Measurements from ENCODE around the gene IFFO2.

Gene IFFO2

DNA sequence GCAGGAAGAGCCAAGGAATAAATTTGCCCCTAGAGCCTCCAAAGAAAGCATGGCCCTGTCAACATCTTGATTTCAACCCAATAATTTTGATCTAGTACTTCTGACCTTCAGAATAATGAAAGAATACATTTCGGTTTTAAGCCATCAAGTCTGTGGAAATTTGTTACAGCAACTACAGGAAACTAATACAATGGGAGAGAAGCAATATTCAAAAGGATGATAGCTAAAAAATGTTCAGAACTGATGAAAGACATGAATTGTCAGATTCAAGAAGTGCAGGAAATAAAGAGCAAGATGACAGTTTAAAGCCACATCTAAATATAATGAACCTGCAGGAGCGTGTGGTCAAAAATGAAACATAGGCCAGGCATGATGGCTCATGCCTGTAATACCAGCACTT lies 24.8 kb upstream of the IFFO2 start:
- TF ChIP-seq, protein P1, sequence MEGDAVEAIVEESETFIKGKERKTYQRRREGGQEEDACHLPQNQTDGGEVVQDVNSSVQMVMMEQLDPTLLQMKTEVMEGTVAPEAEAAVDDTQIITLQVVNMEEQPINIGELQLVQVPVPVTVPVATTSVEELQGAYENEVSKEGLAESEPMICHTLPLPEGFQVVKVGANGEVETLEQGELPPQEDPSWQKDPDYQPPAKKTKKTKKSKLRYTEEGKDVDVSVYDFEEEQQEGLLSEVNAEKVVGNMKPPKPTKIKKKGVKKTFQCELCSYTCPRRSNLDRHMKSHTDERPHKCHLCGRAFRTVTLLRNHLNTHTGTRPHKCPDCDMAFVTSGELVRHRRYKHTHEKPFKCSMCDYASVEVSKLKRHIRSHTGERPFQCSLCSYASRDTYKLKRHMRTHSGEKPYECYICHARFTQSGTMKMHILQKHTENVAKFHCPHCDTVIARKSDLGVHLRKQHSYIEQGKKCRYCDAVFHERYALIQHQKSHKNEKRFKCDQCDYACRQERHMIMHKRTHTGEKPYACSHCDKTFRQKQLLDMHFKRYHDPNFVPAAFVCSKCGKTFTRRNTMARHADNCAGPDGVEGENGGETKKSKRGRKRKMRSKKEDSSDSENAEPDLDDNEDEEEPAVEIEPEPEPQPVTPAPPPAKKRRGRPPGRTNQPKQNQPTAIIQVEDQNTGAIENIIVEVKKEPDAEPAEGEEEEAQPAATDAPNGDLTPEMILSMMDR (IDR thresholded peaks at IDR 0.05; ENCODE audit: insufficient read depth, low read depth, low read length, missing control alignments), result no peak
- no peak overlapping the region for H3K4me3 ChIP-seq (ENCODE audit: low read depth, low read length)
- DNase-seq (ENCODE audit: low read depth), result no peak

DNA sequence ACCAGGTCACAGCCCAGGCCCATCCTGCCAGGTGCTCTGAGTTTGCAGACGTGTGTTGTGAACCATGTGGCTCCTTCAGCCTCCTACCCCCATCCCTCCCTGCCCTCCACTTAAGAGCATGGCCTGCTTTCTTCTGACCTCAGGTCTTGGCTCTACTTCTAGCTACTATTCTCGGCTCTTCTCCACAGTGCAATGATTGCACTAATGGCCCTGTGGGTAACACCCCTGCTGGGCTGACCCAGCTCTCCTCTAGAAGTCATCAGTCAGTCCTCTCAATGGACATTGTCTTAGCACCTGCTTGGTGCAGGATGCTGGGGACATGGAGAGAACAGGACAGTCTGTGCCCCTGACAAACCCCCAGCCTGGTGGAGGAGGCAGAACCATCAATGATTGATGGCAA lies 22.2 kb upstream of the IFFO2 start:
- no peak for DNase-seq (ENCODE audit: low read depth)
- H3K4me3 ChIP-seq (ENCODE audit: low read depth, low read length), result no peak overlapping the region
- TF ChIP-seq, protein P1 (IDR thresholded peaks at IDR 0.05; ENCODE audit: insufficient read depth, low read depth, low read length, missing control alignments), result no peak

DNA sequence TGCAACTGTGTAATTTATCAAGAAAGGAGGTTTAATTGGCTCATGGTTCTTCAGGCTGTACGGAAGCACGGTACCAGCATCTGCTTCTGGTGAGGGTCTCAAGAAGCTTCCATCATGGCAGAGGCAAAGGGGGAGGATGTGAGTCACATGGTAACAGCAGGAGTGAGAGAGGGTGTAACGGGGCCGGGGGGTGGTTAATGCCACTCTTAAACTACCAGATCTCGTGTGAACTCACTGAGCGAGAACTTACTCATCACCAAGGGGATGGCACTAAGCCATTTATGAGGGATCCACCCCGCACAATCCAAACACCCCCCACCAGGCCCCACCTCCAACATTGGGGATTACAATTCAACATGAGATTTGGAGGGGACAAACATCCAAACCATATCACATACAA lies 21.0 kb upstream of the IFFO2 start:
- TF ChIP-seq, protein P1 (IDR thresholded peaks at IDR 0.05; ENCODE audit: insufficient read depth, low read depth, low read length, missing control alignments), result no peak
- no peak for DNase-seq (ENCODE audit: low read depth)
- H3K4me3 ChIP-seq (ENCODE audit: low read depth, low read length), result no peak overlapping the region

DNA sequence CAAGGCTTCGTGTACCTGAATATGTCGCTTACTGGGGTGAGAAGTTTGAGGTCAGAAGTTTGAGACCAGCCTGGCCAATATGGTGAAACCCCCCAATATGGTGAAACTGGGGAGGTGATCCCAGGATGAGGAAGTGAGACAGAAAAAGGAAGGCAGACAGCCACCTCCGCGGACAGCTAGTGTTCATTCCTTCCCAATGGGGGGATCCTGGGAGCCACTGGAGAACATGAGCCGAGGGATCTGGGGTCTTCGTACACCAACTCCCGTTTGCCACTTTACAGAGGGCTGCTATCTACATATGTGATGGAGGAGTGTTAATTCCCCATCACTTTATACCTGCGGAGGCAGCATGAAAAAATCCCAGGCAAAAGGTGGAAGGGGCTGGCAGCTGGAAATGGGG lies 19.6 kb upstream of the IFFO2 start:
- DNase-seq (ENCODE audit: low read depth), result no peak
- TF ChIP-seq, protein P1 (IDR thresholded peaks at IDR 0.05; ENCODE audit: insufficient read depth, low read depth, low read length, missing control alignments), result no peak

DNA sequence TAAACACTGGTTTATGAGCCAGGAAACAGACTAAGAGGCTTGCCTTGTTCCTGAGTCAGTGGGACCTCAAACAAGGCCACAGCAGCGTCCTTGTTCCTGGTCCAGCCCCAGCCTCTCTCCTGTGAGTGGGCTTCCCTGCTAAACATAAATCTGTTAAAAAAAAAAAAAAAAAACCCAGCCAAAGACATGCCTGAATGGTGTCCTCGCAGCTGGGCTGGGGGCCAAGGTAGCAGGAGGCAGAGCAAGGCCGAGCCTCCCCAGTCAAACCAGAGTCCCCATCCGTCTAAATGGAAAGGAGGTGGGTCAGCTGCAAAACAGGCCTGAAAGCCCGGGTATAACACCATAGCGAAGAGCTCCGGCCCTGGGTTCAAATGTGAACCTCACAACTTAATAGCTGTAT lies 18.1 kb upstream of the IFFO2 start:
- DNase-seq (ENCODE audit: low read depth), result no peak
- TF ChIP-seq, protein P1 (IDR thresholded peaks at IDR 0.05; ENCODE audit: insufficient read depth, low read depth, low read length, missing control alignments), result no peak
- no peak overlapping the region for H3K4me3 ChIP-seq (ENCODE audit: low read depth, low read length)

More for the DNA sequence above, 19.6 kb upstream of the IFFO2 start:
- no peak overlapping the region for H3K4me3 ChIP-seq (ENCODE audit: low read depth, low read length)

DNA sequence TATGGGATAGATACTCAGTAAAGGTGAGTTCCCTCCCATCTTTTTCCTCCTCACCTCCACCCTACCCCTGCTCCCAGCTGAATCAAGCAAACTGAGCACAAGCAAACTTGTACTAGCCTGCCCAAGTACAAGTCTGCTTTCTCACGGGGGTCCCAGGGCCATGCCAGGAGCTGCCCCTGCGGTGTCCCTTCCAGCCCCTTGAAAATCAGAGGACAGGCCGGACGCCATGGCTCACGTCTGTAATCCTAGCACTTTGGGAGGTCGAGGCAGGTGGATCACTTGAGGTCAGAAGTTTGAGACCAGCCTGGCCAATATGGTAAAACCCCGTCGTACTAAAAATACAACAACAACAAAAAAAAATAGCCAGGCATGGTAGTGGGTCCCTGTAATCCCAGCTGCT lies 17.5 kb upstream of the IFFO2 start:
- DNase-seq (ENCODE audit: low read depth), result no peak
- TF ChIP-seq, protein P1 (IDR thresholded peaks at IDR 0.05; ENCODE audit: insufficient read depth, low read depth, low read length, missing control alignments), result no peak
- H3K4me3 ChIP-seq (ENCODE audit: low read depth, low read length), result no peak overlapping the region

DNA sequence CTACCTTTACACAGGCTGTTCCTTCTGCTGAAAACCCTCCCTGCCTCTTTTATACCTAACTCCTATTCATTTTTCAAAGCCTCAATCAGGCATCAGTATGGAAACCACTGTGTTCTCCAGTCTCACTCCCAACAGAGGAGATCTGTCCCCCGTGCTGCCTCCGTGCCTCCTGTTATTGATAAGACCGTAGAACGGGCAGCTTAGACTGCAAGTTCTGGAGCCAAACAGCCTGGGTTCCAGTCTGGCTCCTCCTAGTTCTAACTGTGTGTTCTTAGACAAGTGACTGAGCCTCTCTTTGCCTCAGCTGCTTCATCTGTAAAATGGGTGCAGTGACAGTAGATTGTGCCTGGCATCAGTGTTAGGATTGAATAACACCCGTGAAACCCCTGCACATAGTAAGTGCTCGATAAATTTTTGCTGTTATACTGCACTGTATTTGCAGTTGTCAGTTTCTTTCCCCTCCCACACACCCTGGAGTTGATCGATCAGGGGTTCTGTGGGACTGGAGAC lies 17.0 kb upstream of the IFFO2 start:
- DNase-seq (ENCODE audit: low read depth), result no peak
- TF ChIP-seq, protein P1 (IDR thresholded peaks at IDR 0.05; ENCODE audit: insufficient read depth, low read depth, low read length, missing control alignments), result no peak

More for the DNA sequence above, 17.0 kb upstream of the IFFO2 start:
- no peak overlapping the region for H3K4me3 ChIP-seq (ENCODE audit: low read depth, low read length)
